ENCODE measurements around the gene KDM5A.
"Not testable (repeated sequence)": the region's sequence is repeated elsewhere in the genome, so short reads cannot be mapped to it uniquely, and the experiment has no call there.

KDM5A gene

DNA sequence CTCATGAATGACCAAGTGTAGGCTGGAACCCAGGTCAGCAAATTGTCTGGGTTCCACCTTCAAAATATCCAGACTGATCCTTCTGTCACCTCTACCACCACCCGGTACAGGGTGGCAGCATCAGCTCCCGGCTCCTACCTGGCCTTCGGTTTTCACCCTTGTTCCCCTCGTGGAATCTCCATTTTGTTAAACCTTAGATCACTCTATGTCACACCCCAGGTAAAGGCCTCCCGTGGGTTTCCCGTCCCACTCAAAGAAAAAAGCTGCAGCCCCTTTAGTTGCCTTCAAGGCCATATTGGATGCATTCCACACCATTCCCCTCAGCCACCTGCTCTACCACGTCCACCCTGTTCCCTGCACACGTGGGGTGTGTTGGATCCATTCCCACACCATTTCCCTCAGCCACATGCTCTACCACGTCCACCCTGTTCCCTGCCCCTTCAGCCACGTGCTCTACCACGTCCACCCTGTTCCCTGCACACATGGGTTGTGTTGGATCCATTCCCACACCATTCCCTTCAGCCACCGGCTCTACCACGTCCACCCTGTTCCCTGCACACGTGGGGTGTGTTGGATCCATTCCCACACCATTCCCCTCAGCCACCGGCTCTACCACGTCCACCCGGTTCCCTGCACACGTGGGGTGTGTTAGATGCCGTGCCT, 150.3 kb downstream of the KDM5A start:
- DNase-seq: no peak

DNA sequence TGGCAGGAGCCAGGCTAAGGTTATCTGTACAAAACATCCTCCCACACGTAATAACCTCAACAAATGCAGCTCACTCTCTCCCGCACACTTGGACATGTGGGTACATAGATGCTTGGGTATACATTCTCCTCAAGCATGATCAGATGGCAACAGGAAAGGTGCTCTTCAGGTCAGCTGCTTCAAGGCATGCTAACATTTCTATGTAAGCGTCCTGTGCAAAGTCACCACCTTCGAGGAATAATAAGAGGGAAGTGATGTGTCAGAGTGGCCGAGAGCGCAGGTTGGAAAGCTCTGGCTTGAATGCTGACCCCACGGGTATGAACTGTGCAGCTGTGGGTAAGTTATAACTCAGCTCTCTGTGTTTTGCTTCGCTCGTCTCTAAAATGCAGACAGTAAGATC, 151.0 kb downstream of the KDM5A start:
- no peak for DNase-seq

DNA sequence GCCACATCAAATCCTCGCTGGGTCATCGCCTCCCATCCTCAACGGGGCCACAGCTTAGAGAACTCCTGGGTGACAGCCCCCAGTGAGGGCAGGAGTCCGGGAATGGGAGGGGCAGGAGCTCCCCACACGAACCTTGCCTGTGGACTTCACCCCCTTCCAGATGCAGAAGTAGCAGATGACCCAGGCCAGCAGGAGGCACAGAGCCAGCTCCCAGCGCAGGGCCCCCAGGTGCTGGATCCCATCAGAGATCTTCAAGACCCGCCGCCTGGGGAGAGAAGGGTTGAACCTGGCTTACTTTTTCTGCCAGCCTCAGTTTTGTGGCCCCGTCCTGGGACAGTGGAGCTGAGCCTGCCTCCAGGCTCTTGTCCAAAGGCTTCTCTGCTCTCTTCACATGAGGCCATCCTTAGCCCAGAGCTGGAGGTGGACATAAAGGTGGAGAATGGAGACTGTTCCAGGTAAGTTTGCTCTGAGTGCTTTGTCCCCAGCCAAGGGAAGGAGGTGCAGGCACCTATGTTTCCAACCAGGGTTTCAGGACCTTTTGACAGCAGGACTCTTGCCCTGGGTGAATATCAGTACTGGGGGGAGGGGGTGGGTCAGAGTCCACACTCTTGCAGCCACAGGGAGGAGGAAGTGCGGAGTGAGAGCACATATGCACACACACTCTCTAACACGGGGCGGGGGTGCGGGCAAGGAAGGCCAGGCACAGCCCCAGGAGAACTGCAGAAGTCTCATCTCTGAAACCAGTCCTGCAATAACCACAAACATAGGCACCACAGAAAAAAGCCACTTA, 151.9 kb downstream of the KDM5A start:
- no peak for DNase-seq

DNA sequence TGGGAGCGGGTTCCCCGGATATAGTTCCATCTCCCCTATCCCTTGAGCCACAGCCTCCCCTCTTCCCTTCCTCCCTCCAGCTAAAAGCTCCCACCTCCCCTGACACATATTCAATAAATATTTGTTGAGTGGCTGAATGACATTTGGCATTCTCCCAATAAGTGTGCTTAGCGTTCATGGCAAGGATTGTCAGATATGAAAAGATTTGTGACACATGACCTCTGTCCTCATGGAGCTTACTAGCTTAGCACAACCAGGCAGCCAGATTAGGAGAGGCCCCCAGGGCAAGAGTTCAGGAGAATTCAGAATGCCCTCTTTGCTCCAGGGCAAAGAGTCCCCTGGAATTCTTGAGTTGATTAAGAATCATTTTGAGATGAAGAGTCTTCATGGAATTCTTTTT, 152.7 kb downstream of the KDM5A start:
- no peak for DNase-seq

DNA sequence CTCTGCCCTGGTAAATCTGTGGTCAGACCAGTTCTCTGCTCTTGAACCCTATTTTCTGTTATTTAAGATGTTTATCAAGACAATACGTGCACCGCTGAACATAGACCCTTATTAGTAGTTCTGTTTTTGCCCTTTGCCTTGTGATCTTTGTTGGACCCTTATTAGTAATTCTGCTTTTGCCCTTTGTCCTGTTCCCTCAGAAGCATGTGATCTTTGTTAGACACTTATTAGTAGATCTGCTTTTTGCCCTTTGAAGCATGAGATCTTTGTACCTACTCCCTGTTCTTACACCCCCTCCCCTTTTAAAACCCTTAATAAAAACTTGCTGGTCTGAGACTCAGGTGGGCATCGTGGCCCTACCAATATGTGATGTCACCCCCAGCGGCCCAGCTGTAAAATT, 153.2 kb downstream of the KDM5A start:
- not testable (repeated sequence) for DNase-seq

DNA sequence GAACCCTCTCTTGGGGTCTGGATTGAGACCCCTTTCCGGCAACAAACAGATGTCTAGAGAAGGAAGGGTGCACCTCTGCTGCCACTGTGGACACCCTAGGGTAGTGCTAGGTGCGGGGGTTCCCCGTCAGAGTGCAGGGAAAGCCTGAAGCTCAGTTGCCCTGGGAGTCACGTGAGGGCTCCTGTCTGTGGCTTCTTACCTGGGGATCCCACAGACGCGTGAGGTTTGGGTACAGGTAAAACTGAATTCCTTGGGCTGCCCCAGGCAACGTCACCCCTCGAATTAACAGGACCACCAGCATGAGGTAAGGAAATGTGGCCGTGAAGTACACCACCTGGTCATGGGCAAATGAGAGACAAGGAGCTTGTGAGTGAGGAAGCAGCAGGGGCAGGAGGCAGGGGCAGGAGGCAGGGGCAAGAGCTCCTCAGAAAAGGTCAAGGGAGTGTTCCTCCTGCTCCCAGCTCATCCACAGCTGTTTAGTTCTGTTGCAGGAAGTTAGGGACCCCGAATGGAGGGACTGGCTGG, 154.2 kb downstream of the KDM5A start:
- DNase-seq: no peak

DNA sequence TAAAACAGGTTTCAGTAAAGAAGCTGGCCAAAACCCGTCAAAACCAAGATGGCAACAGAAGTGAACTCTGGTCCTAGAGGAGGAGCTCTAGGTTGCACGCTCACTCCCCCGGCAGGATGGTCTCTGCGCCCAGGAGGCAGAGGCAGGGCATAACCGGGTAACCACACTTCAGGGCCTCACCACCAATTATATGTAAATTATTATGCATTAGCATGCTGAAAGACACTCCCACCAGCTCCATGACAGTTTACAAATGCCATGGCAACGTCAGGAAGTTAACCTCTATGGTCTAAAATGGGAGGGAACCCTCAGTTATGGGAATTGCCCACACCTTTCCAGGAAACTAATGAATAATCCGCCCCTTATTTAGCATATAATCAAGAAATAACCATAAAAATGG, 155.1 kb downstream of the KDM5A start:
- no peak for DNase-seq

DNA sequence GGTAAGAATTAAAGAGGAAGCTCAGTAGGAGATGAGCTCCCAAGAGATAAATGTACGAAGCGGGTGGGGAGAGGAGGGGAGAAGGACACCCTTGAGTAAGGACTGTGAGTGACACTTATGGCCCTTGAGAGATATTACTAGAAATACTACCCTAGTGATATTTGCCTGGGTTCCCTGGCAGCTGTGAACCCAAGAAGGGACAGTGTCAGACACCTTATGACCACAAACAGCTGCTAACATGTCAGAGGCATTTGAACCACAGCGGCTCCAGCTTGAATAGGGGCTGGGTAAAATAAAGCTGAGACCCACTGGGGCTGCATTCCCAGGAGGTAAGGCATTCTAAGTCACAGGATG, 155.5 kb downstream of the KDM5A start:
- no peak for DNase-seq

DNA sequence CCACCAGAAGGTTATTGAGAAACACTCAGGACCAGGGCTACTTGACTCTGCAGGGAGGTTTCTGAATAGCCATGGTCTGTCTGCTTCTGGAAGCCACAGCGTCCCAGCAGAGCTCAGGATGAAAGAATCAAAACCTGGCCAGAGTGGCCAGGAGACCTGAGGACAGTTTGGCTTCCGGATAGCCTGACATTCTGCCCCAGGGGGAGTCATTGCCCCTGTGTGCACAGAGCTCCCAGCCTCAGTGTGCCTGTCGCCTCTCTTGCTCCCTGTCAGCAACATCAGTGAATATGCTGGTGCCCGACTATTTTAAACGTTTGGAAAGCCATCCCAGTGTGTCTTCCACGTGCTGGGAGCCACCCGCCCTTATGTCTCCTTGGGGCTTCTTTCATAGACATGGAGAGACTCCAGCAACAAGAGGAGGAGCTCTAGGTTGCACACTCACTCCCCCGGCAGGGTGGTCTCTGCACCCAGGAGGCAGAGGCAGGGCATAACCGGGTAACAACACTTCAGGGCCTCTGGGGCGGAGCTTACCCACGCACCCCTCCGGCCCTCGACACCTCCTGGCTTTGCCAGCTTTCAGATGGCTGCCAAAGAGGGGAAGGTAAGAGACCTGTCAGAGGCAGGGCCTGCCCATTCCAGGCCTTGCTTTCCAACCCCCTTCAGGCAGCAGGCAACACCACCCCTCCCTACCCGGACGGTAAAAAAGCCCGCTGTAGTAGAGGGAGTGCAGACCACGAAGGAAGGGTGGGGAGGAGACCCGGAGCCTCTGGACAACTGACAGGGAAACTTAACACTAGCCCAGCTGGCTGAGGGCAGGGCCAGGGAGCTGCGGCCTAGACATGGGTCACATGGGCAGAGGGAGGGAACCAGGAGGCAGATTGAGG, 156.1 kb downstream of the KDM5A start:
- DNase-seq: no peak

DNA sequence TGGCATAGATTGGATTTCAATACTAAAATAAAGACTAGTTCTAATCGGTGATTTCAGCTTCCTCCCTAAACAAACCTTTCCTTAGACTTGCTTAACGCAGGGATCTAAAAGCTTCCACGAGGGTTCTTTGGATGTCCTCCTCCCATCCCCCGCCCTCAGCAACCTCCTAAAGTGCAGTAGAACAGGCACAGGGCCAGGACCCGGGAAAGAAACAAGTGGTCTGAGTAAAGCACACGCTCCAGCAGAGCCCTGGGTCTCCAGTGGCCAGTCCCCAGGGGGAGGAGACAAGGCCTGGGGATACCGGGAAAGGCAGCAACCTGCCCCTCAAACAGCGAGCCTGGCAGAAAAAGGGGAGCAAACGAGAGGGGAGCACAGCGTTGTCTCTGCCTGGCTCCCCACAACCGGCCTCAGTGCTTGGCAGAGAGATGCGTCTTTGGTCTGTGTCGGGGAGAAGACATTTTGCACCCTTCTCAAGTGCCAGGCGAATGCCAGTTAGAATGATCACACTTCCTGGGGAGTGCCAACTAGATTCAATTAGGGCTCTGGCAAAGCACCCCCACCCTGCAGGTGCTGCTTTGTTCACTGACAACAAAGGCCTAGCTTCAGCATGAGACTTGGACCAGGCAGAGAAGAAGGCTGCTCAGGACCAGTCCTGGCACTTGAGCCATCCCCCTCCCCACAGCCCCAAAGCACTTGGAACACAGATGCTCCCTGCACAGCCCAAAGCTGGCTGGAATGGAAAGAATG, 158.0 kb downstream of the KDM5A start:
- peak in 26 of 51 donors; percentile 10 to 73 (median 40) for DNase-seq

All from hypothalamus (tissue), 51 donors.